ENCODE data around the gene SLC22A23.

SLC22A23 gene

DNA sequence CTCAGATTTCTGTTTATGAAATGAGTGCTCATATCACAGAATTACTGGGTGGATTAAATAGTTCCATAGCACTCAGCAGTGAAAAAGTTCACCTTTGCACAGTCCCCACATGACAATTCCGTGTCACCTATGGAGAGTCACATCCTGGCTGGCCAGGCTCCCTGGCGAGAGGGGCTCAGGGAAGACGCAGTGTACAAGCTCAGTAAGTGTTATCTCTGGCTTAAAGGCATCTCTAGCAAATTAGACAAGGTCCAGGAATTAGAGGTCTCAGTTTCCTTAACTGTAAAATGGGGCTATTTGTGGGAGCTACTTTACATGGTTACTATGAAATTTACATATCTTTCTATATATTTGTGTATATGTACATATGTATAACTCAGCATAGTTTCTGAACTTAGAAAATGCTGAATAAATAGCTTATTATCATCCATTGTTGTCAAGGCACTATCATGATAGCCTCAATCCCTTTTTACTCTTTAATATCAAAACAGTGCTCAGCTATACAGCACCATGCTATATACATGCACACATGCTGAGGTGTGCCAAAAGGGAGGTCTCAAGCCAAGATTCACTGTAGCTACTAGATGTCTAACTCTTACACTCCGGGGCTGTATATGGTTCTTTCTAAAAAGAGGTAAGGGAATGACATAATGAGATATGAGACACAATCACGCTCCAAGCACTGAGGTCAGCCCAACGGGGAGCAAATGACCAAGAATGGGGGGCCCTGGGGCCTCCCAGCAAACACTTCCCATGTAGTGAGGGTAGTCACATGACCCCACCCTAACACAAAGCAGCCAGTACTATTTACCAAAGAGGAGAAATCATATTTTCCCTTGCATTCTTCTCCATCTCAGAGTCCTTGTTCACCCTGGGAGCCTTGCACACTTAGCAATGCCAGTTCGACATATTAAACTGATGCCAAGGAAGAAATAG, 59.4 kb downstream of the SLC22A23 start:
- TF ChIP-seq TAF1 (IDR thresholded peaks at IDR 0.05; ENCODE audit: borderline replicate concordance, low read depth, low read length): no peak
- FAIRE-seq (no peak), DNase-seq (ENCODE audit: insufficient read length) (no peak)

DNA sequence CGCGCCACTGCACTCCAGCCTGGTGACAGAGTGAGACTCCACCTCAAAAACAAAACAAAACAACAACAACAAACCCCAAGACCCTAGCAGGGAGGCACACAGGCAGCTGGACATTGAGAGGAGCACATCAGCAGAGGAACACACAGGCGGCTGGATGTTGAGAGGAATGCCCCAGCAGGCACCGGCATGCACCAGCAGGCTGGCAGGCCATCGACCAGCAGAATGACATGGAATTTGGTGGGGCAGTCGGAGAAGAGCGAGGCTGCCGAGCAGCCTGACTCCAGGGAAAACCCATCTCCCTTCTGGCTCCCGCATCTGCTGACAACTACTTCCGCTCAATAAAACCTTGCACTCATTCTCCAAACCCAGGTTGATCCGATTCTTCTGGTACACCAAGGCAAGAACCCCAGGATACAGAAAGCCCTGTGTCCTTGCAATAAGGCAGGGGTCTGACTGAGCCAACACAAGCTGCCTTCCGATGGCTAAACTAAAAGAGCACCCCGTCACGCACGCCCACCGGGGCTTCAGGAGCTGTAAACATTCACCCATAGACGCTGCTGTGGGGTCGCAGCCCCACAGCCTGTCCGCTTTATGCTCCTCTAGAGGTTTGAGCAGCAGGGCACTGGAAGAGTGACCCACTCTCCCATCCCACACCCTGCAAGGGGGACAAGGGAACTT, 60.2 kb downstream of the SLC22A23 start:
- FAIRE-seq (no peak), DNase-seq (ENCODE audit: insufficient read length) (no peak)
- TF ChIP-seq TAF1 (IDR thresholded peaks at IDR 0.05; ENCODE audit: borderline replicate concordance, low read depth, low read length) (no peak), POLR2AphosphoS5 (IDR thresholded peaks at IDR 0.05; ENCODE audit: low read depth, low read length) (no peak), POLR2A (IDR thresholded peaks at IDR 0.05; ENCODE audit: low read depth, low read length) (no peak)

DNA sequence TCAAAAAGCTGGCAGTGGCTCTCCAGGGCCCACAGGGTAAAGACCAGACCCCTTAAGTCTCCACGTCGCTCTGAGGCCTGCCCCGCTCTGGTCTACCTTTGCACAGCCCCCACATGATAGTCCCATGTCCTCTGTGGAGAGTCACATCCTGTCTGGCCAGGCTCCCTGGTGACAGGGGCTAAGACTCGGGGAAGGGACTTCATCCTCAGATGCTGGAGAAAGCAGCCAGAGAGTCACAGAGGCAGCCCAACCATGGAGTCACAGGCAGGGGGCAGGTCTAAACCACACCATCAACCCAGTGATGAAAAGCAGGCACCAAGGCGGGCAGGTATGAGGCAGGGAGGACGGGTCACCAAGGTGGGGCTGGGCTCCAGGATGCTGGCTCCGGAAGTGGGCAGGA, 62.2 kb downstream of the SLC22A23 start:
- TF ChIP-seq POLR2A (IDR thresholded peaks at IDR 0.05; ENCODE audit: low read depth, low read length) (no peak), TAF1 (IDR thresholded peaks at IDR 0.05; ENCODE audit: borderline replicate concordance, low read depth, low read length) (no peak), POLR2AphosphoS5 (IDR thresholded peaks at IDR 0.05; ENCODE audit: low read depth, low read length) (no peak)
- FAIRE-seq (no peak), DNase-seq (ENCODE audit: insufficient read length) (no peak)

DNA sequence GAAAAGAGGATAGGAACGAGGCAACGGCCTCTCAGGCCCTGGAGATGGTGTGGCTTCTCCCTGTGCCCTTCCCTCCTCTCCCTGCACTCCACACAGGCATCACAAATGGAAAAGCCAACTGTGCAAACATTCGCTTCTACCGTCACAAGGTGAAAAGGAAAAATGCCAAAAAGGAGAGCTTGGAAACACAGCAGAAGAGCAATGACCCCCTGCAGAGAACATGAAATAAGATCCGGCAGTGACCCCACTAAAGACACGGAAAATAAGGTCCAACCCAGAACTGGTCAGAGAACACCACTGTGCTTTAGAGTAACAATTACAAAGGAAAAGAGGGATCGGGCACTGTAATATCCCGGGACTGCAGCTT, 63.0 kb downstream of the SLC22A23 start:
- no peak for DNase-seq (ENCODE audit: insufficient read length)
- TF ChIP-seq TAF1 (IDR thresholded peaks at IDR 0.05; ENCODE audit: borderline replicate concordance, low read depth, low read length): no peak
- no peak for TF ChIP-seq POLR2A (IDR thresholded peaks at IDR 0.05; ENCODE audit: low read depth, low read length)
- TF ChIP-seq POLR2AphosphoS5 (IDR thresholded peaks at IDR 0.05; ENCODE audit: low read depth, low read length): no peak
- no peak for FAIRE-seq

DNA sequence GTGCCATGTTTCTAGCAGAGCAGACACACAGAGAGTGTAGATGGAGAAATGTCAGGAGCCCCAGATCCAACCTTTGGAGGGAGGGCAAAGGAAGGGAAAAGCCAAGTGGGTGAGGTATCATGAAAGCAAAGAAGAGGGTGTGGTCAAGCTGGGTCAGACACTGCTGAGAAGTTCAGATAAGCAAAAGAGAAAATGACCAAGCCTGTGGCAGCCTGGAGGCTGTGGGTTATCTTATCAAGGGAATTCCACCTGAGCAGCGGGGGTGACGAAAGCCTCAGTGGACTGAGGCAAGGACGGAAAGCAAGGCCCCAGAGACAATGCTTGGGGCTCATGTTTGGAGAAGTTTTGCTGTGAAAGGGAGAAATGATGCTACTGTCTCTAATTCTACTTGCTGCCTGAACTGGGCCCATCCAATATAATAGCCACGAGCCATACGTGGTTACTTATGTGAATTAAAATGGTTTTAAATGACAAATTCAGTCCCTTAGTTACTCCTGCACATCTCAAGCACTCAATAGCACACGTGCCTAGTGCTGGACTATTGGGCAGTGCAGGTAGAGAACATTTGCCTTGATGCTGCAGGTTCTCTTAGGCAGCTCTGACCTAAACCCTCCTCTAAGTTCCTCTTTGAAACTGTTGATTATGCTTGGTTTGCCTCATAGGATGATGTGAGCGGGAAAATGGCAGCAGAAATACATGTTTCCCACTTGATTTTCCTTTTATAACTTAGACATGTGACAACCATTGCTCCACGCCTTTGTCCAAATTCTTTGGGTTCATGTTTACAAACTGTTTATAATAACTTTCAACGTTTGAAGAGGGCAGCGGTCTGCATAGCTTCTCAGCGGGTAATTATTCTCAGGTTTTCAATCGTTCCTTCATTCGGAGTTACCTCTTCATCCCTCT, 63.7 kb downstream of the SLC22A23 start:
- DNase-seq (ENCODE audit: insufficient read length) (no peak), FAIRE-seq (no peak)
- TF ChIP-seq POLR2AphosphoS5 (IDR thresholded peaks at IDR 0.05; ENCODE audit: low read depth, low read length) (no peak), POLR2A (IDR thresholded peaks at IDR 0.05; ENCODE audit: low read depth, low read length) (no peak), TAF1 (IDR thresholded peaks at IDR 0.05; ENCODE audit: borderline replicate concordance, low read depth, low read length) (no peak)

DNA sequence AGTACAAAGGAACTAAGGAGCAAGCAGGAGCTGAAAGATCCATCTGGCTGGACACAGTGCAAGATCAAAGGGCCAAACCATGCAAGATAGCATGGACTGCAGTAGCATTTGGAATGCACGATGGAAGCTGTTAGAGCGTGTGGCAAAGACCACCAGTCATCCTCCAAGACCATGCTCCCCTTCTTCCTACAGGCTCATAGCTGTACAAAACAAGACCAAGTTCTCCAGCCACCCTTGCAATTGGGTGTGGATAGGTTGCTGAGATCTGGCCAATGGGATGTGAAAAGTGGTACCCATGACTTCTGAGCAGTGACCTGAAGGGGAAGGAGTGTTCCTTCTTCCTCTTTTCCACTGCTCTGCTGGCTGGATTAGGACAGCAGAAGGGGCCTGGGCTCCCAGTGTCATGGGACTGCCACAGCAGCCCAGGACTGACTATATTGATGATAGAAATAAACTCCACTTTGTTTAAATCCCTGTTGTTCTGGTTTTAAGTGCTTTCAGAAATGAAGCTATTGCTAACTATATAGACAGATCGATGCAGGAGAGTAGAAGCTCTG, 64.9 kb downstream of the SLC22A23 start:
- no peak for TF ChIP-seq POLR2A (IDR thresholded peaks at IDR 0.05; ENCODE audit: low read depth, low read length)
- no peak for FAIRE-seq
- DNase-seq (ENCODE audit: insufficient read length): no peak

DNA sequence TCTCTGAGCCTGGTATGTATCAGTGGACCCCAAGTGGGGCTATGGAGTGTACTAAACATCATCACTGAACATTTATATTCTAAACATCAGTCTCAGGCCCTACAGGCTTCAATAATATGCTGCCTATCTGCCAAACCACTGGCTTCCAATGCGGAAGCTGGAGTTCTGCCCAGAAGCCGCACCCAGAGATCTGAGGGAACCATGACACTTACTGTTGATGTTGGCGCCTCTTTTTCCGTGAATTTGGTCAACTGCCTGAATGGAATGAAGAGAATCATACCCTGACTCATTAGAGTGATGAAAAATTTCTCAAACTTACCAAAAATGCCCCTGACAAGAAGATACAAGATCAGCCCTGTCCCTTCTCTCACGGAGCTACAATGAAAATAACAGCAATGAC, 66.2 kb downstream of the SLC22A23 start:
- no peak for DNase-seq (ENCODE audit: insufficient read length)
- no peak for FAIRE-seq
- no peak for TF ChIP-seq POLR2AphosphoS5 (IDR thresholded peaks at IDR 0.05; ENCODE audit: low read depth, low read length)
- TF ChIP-seq TAF1 (IDR thresholded peaks at IDR 0.05; ENCODE audit: borderline replicate concordance, low read depth, low read length): no peak
- no peak for TF ChIP-seq POLR2A (IDR thresholded peaks at IDR 0.05; ENCODE audit: low read depth, low read length)

DNA sequence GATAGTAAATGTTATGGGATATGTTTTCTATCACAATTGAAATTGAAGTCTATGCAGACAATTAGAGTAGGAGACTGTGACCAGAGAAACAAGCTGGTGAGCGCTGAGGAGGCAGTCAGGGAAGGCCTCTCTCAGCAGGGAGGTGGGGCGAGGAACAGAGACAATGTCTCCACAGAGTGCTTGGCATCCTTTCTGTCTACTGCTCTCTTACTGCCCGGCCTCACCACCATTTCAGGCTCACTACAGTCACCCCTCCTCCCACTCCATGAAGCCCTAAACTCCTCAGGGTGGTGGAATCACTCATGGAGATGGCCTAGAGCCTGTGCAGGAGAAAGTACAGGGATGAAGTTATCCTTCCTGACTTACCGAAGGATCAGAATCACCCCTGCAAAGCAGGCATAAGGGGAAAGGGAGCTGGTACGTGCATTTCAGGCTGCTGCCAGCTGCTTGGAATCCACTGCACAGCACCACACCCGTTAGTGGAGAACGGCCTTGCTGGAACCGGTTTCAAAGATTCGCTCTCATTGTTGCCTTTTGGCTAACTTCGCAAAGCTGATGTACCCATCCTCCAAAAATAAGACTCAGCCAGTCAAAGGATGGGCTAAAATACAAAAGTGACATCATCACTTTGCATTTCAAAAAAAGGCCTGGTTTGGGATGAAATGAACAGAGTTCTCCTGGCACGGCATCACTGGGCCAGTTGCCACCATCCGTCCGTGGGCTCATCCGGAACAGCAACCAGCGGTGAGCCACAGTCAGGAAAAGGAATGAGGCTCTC, 67.3 kb downstream of the SLC22A23 start:
- FAIRE-seq (no peak), DNase-seq (ENCODE audit: insufficient read length) (no peak)
- TF ChIP-seq POLR2A (IDR thresholded peaks at IDR 0.05; ENCODE audit: low read depth, low read length) (no peak), POLR2AphosphoS5 (IDR thresholded peaks at IDR 0.05; ENCODE audit: low read depth, low read length) (no peak), TAF1 (IDR thresholded peaks at IDR 0.05; ENCODE audit: borderline replicate concordance, low read depth, low read length) (no peak)

DNA sequence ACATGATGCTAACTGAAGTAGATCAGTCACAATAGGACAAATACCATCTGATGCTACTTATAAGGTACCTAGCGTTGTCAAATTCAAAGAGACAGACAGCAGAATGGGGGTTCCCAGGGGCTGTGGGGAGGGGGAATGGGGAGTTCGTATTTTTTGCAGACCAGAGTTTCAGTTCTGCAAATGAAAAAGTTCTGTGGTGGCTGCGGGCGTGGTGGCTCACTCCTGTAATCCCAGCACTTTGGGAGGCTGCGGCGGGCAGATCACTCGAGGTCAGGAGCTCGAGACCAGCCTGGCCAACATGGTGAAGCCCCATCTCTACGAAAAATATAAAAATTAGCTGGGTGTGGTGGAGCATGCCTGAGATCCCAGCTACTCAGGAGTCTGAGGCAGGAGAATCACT, 68.1 kb downstream of the SLC22A23 start:
- FAIRE-seq (no peak), DNase-seq (ENCODE audit: insufficient read length) (no peak)
- TF ChIP-seq POLR2A (IDR thresholded peaks at IDR 0.05; ENCODE audit: low read depth, low read length): no peak
- TF ChIP-seq POLR2AphosphoS5 (IDR thresholded peaks at IDR 0.05; ENCODE audit: low read depth, low read length): no peak
- TF ChIP-seq TAF1 (IDR thresholded peaks at IDR 0.05; ENCODE audit: borderline replicate concordance, low read depth, low read length): no peak

DNA sequence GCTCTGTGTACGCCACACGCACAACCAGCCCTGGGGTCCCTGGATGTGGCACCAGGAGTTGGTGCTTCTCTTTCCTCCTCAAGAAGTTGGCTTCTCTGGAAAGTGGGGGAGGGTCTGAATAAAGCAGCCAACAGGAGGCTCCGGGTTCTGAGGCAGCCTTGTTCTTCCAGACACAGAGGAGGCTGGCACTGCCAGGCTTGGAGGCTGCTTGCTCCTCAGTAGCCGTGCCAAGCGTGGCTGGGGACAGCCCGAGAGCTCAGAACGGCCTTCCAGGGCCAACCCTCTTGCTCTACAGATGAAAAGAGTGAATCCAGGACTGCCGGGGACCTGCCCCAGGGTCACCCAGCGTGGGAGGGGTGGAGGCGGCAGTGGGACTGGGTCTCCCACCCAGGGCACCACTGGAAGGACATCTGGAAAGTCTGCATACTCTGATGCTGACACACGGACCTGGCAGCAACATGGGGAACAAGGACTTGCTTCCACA, 70.4 kb downstream of the SLC22A23 start:
- no peak for FAIRE-seq
- no peak for TF ChIP-seq TAF1 (IDR thresholded peaks at IDR 0.05; ENCODE audit: borderline replicate concordance, low read depth, low read length)
- no peak for TF ChIP-seq POLR2A (IDR thresholded peaks at IDR 0.05; ENCODE audit: low read depth, low read length)
- TF ChIP-seq POLR2AphosphoS5 (IDR thresholded peaks at IDR 0.05; ENCODE audit: low read depth, low read length): no peak

More for the DNA sequence above, 70.4 kb downstream of the SLC22A23 start:
- DNase-seq (ENCODE audit: insufficient read length): no peak

Data from GM12892 (cell line).